ENCODE measurements around the gene RIF1.
A peak's percentile ranks its signal among the peaks of the same experiment; 100 is the strongest.
"Not testable (repeated sequence)": the region's sequence is repeated elsewhere in the genome, so short reads cannot be mapped to it uniquely, and the experiment has no call there.

The RIF1 gene

GRCh38 chr2:151409601-151410484 lies at the start of gene RIF1:
Gene RIF1 (plus strand): TSS chr2:151409902. CDS start chr2:151410424, 522 bp downstream.
- DNase-seq = peak; percentile 74

- no peak for DNase-seq
Measured at GRCh38 chr2:151361674-151362370, 47.9 kb upstream of the RIF1 start.

GRCh38 chr2:151363709-151364108 lies 46.0 kb upstream of the RIF1 start:
- DNase-seq = no peak

- no peak for DNase-seq
Measured at GRCh38 chr2:151367571-151367970, 42.1 kb upstream of the RIF1 start.

GRCh38 chr2:151374436-151374835 lies 35.3 kb upstream of the RIF1 start:
- DNase-seq = peak; percentile 22

- DNase-seq = no peak
Measured at GRCh38 chr2:151379169-151379568, 30.5 kb upstream of the RIF1 start.

- DNase-seq = no peak
Measured at GRCh38 chr2:151380580-151381235, 29.0 kb upstream of the RIF1 start.

GRCh38 chr2:151381266-151381665 lies 28.4 kb upstream of the RIF1 start:
- DNase-seq = no peak

GRCh38 chr2:151388011-151388410 lies 21.7 kb upstream of the RIF1 start:
- DNase-seq = no peak

GRCh38 chr2:151391436-151391835 lies 18.3 kb upstream of the RIF1 start:
- no peak for DNase-seq

GRCh38 chr2:151394509-151394908 lies 15.2 kb upstream of the RIF1 start:
- no peak for DNase-seq

GRCh38 chr2:151395509-151396374 lies 14.0 kb upstream of the RIF1 start:
- no peak for DNase-seq

- DNase-seq = no peak
Measured at GRCh38 chr2:151399981-151400380, 9.7 kb upstream of the RIF1 start.

- DNase-seq = no peak
Measured at GRCh38 chr2:151401149-151401548, 8.6 kb upstream of the RIF1 start.

- DNase-seq = no peak
Measured at GRCh38 chr2:151403914-151404313, 5.8 kb upstream of the RIF1 start.

- DNase-seq = no peak
Measured at GRCh38 chr2:151405376-151405775, 4.3 kb upstream of the RIF1 start.

- no peak for DNase-seq
Measured at GRCh38 chr2:151407281-151407680, 2.4 kb upstream of the RIF1 start.

- no peak for DNase-seq
Measured at GRCh38 chr2:151408788-151409600, 708 bp upstream of the RIF1 start.

- DNase-seq = no peak
Measured at GRCh38 chr2:151410485-151410834, 758 bp downstream of the RIF1 start.

- DNase-seq = no peak
Measured at GRCh38 chr2:151417650-151418049, 7.9 kb downstream of the RIF1 start.

GRCh38 chr2:151421681-151422080 lies 12.0 kb downstream of the RIF1 start:
- not testable (repeated sequence) for DNase-seq

GRCh38 chr2:151422917-151423439 lies 13.3 kb downstream of the RIF1 start:
- DNase-seq = no peak

All from amniotic stem cell (primary cell).